Smooth muscle cell (in vitro differentiated cells): ENCODE measurements around the gene SOX14. TPM values are rescaled to one million over a fixed set of nuclear protein-coding genes. Genes with fewer than 3 reads are reported as not detected.

Source experiments
- DNase-seq: peaks from one replicate; lab custom pipeline; 2025; ENCODE audit not compliant: unreplicated experiment; lab: John Stamatoyannopoulos, UW
- H2AFZ ChIP-seq: fragments of 200-600 bp; sonication (generic); 2 replicates; pipeline ENCODE4 v1.6.0; 2016; ENCODE audit warnings: antibody characterized with exemption, low read depth, mild to moderate bottlenecking
- H3F3A ChIP-seq: fragments of 200-600 bp; sonication (generic); 2 replicates; pipeline ENCODE4 v1.6.0; 2017; ENCODE audit warnings: antibody characterized with exemption, low read depth
- H3K27ac ChIP-seq: fragments of 200-600 bp; sonication (generic); 2 replicates; pipeline ENCODE4 v1.5.1; 2016; ENCODE audit warnings: low read depth, mild to moderate bottlenecking
- H3K27me3 ChIP-seq: fragments of 200-600 bp; sonication (generic); 2 replicates; pipeline ENCODE4 v1.6.1; 2016; ENCODE audit warnings: low read depth, mild to moderate bottlenecking
- H3K36me3 ChIP-seq: fragments of 200-600 bp; sonication (generic); 2 replicates; pipeline ENCODE4 v1.5.1; 2016; ENCODE audit warnings: low read depth
- H3K4me1 ChIP-seq: fragments of 200-600 bp; sonication (generic); 2 replicates; pipeline ENCODE4 v1.5.1; 2016; ENCODE audit warnings: low read depth
- H3K4me2 ChIP-seq: fragments of 200-600 bp; sonication (generic); 2 replicates; pipeline ENCODE4 v1.6.0; 2016; ENCODE audit warnings: mild to moderate bottlenecking
- H3K4me3 ChIP-seq: fragments of 200-600 bp; sonication (generic); 2 replicates; pipeline ENCODE4 v1.5.1; 2016; ENCODE audit warnings: mild to moderate bottlenecking
- H3K79me2 ChIP-seq: fragments of 200-600 bp; sonication (generic); 2 replicates; pipeline ENCODE4 v1.6.0; 2016; ENCODE audit warnings: low read depth, mild to moderate bottlenecking
- H3K9ac ChIP-seq: fragments of 200-600 bp; sonication (generic); 2 replicates; pipeline ENCODE4 v1.6.0; 2016; ENCODE audit warnings: low read depth
- H3K9me3 ChIP-seq: fragments of 200-600 bp; sonication (generic); replicated peaks from 2 replicates; pipeline ENCODE4 v1.5.1; 2016; ENCODE audit warnings: low read depth
- H4K20me1 ChIP-seq: fragments of 200-600 bp; sonication (generic); 2 replicates; pipeline ENCODE4 v1.6.0; 2016; ENCODE audit warnings: low read depth
- WGBS: methylation state at CpG from one replicate; pipeline ENCODE4 v1.1.7; 2016; ENCODE audit warnings: low lambda C conversion rate; 5-methylcytosine and 5-hydroxymethylcytosine counted together
- polyA plus RNA-seq: library from polyadenylated mRNA; unstranded; fragments of >200 nt; fragmentation: Nextera tagmentation; extraction: Ambion mirVana; gene quantifications from 2 replicates; pipeline ENCODE4 v1.2.1, GENCODE V29; 2016
- total RNA-seq: library from RNA; depleted of rRNA; stranded (reverse); fragments of >200 nt; gene quantifications from 2 replicates; pipeline ENCODE4 v1.2.3, GENCODE V29; 2014
- TF ChIP-seq, protein P1 (sequence below): fragments of 200-600 bp; sonication (generic); IDR thresholded peaks from 2 replicates; pipeline ENCODE4 v1.5.1; 2017; ENCODE audit warnings: borderline replicate concordance, mild to moderate bottlenecking, antibody characterized with exemption; ENCODE audit not compliant: insufficient read depth, poor library complexity, severe bottlenecking

The SOX14 gene
- total and polyA plus RNA-seq, 2 experiments from 2014 or later: not detected

DNA sequence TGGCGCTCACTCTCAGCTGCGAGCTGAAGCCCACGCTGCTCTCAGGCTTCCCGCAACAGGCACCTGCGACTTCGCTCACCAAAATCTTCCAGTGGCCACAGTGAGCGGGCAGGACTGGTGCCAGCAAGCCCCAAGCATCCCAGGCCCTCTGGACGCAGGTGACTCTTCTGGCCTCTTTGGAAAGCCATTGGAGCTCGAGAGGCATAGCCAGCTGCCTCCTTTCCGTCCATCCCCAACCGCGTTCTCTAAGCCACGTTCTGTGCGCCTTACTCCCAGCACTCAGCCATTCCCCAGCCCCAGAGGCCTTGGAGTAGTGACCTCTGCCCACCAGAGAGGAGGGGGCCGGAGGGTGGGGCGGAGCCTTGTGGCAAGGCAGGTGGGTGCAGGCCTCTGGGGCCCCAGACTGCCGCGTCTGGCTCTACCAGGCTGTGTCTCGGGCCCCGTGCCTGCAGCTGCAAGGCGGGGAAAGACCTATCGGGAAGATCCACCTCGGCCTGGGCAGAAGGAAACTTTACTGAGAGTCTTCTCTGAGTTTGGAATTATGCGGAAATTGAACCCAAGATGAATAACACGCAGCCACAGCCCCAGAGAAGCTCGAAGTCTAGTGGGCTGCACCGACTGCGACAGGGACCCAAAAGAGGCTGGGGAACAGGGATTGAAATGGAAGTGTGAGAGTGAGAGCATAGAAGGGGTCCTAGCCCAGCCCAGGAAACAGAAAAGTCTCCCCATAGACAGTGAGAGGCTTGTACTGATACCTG is 3.6 kb upstream of the SOX14 start:
- no peaks in the 10 kb centered on the region for H3K79me2 ChIP-seq
- no peak overlapping the region for H3K27ac ChIP-seq
- no peaks in the 10 kb centered on the region for H3K36me3 ChIP-seq
- TF ChIP-seq, protein P1, sequence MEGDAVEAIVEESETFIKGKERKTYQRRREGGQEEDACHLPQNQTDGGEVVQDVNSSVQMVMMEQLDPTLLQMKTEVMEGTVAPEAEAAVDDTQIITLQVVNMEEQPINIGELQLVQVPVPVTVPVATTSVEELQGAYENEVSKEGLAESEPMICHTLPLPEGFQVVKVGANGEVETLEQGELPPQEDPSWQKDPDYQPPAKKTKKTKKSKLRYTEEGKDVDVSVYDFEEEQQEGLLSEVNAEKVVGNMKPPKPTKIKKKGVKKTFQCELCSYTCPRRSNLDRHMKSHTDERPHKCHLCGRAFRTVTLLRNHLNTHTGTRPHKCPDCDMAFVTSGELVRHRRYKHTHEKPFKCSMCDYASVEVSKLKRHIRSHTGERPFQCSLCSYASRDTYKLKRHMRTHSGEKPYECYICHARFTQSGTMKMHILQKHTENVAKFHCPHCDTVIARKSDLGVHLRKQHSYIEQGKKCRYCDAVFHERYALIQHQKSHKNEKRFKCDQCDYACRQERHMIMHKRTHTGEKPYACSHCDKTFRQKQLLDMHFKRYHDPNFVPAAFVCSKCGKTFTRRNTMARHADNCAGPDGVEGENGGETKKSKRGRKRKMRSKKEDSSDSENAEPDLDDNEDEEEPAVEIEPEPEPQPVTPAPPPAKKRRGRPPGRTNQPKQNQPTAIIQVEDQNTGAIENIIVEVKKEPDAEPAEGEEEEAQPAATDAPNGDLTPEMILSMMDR: no peak
- no peak for DNase-seq
- no peak overlapping the region for H2AFZ ChIP-seq
- WGBS: 11% methylated on average over 28 of the region's 28 CpGs
- H3K9me3 ChIP-seq: no peaks in the 10 kb centered on the region
- H3K4me1 ChIP-seq: peaks cover 10% of the 10 kb centered on the region
- H3F3A ChIP-seq: no peaks in the 10 kb centered on the region
- H3K9ac ChIP-seq: no peak overlapping the region
- H3K27me3 ChIP-seq: peaks cover 81% of the 10 kb centered on the region
- H3K4me3 ChIP-seq: no peak overlapping the region
- H4K20me1 ChIP-seq: no peaks in the 10 kb centered on the region
- H3K4me2 ChIP-seq: no peak overlapping the region

DNA sequence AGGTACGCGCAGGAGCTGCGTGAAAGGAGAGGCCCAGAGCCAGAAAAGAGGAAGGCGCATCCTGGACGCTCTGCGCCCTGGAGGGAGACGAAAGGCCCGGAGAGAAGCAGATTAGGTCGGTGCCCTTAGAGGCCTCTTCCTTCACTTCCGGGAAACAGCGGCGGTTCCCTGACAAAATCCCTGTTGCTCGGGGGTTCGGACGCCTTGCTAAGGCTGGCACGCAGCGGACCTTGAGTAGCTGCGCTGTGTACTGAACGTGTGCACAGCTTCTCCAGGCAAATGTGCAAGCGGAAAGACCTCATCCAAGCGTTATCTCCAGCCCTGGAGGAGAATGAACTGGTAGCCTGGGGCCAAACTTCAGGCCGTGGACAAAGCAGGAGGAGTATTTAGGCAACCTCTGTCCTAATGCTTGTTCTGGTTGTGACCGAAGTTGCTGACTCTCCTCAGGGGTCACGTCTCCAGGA is 3.0 kb upstream of the SOX14 start:
- H3K27me3 ChIP-seq: peaks cover 87% of the 10 kb centered on the region

DNA sequence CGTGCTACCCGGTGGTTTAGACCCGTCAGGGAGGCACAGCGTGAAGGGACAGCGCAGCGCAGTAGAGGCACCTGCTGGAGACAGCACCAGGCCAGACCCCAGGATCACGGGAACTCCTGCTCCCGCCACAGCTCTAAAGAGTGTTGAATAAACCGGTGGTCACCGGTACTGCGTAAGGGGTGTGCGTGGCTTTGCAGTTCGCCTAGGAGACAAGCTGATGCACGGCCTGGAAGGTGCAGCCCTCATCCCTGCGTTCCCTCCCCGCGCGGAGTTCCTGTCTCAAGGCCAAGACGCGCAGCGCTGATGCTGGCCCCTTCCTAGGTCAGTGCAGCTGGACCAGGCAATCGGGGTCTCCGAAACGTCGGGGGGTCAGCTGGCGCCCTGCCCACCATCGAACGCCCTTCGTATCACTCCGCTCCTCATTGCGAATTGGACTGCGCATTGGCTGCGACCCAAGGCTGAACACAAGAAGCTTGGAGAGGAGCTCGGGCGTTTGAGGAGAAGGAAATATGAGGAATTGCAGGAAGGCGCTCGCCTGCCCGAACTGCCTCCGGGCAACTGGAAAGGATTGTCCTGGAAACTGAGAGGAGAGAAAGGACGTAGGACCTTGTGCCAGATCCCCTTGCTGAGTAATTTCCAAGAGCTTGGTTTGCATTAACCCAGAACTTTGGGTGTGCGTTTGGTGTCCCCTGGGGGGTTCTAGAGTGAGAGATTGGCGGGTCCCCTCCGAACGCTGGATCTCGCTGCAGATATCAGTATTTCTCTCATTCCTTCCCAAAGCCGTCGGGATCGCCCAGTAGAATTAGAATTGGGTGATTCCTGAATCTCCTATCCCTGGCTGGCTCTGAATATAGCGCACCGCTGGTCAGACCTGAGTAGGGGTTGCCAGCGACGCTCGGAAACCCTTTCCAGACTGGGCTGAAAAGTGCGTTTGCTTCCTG is 2.3 kb upstream of the SOX14 start:
- Histone ChIP-seq H3K9me3 (no peaks in the 10 kb centered on the region), H3K79me2 (no peaks in the 10 kb centered on the region), H3K27me3 (peaks cover 94% of the 10 kb centered on the region), H3K27ac (no peak overlapping the region), H3F3A (no peaks in the 10 kb centered on the region), H3K4me2 (no peak overlapping the region), H3K4me3 (no peak overlapping the region), H4K20me1 (no peaks in the 10 kb centered on the region), H3K9ac (no peak overlapping the region), H3K4me1 (peaks cover 19% of the 10 kb centered on the region), H2AFZ (no peak overlapping the region), H3K36me3 (no peaks in the 10 kb centered on the region)
- WGBS: 9% methylated on average over 54 of the region's 54 CpGs
- TF ChIP-seq, protein P1: no peak
- no peak for DNase-seq

More for the DNA sequence above, 3.0 kb upstream of the SOX14 start:
- Histone ChIP-seq H3F3A (no peaks in the 10 kb centered on the region), H3K4me1 (peaks cover 12% of the 10 kb centered on the region), H3K79me2 (no peaks in the 10 kb centered on the region), H3K36me3 (no peaks in the 10 kb centered on the region), H3K9ac (no peak overlapping the region), H3K4me2 (no peak overlapping the region), H3K27ac (no peak overlapping the region), H2AFZ (no peak overlapping the region), H3K9me3 (no peaks in the 10 kb centered on the region), H4K20me1 (no peaks in the 10 kb centered on the region), H3K4me3 (no peak overlapping the region)
- TF ChIP-seq, protein P1: no peak
- no peak for DNase-seq
- 9% methylated on average over 24 of the region's 24 CpGs for WGBS
